GM19455 (cell line): ENCODE data around the gene RAB11FIP3.

ENCODE experiments used
- ATAC-seq: cut with Tn5 transposase; IDR thresholded peaks from one replicate; pipeline ENCODE4 v1.9.1; 2021; ENCODE audit not compliant: unreplicated experiment

The RAB11FIP3 gene

DNA sequence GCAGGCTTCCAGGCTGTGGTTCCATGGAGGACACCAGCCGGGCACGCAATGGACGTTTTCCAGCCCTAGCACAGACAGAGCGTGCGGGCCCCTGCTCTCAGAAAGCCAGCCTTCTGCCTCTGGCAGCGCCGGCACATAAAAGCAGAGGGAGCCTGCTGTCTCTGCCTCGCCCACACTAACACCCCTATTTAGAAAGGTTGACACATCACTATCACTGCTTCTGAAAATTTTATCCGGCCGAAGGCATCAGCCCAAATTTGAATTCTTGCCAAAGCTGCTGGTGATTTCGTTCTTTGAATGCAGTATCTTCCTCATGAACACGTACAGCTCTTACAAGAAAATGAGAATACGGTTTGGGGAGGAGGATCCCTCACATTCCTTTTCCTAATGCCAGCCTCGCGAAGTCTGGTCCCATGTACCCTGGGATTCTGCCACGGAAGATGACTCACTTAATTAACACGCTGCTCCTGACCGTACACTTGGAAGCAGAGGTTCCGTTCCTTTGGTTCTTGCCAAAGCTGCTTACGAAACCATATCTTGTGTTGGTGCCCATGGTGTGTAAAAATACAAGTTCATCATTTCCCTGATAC, 1.3 kb upstream of the RAB11FIP3 start:
- no peak for ATAC-seq

DNA sequence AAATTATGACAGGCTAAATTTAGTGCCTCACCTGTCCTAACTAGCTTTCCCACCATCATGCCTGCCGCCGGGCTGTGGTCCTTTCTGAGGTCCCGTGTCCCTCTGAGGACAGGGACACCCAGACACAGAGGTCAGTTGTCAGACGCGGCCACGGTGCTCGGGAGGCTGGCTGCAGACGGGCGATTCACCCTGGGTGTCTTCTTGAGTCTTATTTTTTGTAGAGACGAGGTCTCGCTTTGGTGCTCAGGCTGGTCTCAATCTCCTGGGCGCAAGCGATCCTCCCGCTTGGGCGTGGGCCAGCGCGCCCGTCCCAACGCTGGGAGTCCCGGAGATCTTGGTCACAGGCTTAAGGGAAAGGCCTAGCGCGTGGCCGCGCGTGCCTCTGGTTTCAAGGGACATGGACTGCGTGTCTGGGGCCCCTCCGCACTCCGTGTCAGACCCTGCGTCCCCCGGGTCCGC, 797 bp upstream of the RAB11FIP3 start:
- ATAC-seq: no peak

DNA sequence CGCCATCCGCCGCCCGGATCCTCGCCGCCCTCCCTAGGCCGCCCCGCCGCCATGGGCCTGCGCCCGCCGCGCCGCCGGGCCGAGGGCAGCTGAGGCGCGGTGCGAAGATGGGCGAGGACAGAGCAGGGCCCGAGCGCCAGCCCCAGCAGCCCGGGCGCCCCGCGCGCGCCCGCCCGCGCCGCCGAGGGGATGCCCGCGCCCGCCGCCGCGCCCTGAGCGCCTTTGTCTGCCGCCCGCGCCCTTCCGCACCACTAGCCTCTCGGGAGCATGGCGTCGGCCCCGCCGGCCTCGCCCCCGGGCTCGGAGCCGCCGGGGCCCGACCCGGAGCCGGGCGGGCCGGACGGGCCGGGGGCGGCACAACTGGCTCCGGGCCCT, 278 bp downstream of the RAB11FIP3 start:
- peak; percentile 32 for ATAC-seq

DNA sequence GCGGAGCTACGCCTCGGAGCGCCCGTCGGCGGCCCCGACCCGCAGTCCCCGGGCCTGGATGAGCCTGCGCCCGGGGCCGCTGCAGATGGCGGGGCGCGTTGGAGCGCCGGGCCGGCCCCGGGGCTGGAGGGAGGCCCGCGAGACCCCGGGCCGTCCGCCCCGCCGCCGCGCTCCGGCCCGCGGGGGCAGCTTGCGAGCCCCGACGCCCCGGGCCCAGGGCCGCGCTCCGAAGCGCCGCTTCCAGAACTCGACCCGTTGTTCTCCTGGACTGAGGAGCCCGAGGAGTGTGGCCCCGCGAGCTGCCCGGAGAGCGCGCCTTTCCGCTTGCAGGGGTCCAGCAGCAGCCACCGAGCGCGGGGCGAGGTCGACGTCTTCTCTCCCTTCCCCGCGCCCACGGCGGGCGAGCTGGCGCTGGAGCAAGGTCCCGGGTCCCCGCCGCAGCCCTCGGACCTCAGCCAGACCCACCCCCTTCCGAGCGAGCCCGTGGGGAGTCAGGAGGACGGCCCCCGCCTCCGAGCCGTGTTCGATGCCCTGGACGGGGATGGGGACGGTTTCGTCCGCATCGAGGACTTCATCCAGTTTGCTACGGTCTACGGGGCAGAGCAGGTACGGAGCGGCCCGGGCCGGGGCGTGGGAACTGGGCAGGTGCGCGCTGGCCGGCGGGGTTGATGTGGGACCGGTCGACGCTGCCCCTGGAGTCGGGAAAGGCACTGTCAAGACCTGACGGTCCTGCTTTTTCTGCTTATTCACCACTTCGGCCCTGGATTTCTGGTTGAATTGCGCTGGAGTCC, 861 bp downstream of the RAB11FIP3 start:
- ATAC-seq: peak; percentile 17

DNA sequence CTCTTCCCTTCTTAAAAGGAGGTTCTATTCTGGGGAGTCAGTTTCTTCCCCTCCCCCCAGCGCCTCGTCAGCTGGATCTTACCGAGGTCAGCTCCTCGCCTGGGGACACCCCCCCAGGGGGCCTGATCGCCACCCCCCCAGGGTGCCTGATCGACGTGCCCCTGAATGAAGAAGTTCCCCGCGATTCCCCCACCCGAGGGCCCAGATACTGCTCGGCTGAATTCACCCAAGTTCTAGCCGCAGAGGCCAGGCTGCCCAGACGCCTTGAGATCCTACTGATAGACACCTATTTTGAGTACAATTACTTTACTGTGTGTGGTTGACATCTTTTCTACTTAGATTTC, 1.4 kb downstream of the RAB11FIP3 start:
- no peak for ATAC-seq

DNA sequence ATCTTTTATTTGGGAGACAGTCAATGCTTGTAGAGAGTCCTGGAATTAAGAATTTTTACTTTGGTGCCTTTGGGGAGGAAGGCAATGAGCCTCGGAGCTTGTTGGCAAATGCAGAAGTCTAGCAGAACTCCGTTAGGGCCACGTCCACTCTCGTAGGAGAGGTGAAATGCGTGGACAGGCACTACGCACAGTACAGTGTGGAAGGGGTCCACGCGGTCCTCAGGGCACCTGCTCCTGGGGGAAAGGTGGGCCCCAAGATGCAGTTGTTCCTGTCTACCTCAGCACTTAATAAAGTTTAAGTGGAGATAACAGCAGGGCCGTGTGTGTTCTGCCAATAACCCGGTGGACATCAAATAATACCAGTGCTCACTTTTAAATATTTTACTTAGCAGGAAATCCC, 1.8 kb downstream of the RAB11FIP3 start:
- ATAC-seq: no peak

DNA sequence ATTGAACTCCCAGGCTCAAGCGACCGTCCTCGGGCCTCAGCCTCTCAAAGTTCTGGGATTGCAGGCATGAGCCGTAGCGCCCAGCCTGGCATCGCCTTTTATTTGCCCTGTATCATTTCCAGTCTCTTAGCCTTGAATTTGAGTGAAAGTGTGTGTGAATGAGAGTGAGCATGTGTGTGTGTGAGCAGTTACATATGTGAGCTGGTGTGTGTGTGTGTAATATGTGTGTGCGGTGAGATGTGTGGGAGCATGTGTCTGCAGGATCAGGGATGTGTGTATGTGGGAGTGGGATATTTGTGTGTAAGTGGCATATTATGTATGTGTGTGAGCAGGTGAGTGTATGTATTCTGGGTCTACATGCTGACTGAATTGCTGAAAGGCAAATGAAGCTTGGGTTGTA, 5.5 kb downstream of the RAB11FIP3 start:
- no peak for ATAC-seq

DNA sequence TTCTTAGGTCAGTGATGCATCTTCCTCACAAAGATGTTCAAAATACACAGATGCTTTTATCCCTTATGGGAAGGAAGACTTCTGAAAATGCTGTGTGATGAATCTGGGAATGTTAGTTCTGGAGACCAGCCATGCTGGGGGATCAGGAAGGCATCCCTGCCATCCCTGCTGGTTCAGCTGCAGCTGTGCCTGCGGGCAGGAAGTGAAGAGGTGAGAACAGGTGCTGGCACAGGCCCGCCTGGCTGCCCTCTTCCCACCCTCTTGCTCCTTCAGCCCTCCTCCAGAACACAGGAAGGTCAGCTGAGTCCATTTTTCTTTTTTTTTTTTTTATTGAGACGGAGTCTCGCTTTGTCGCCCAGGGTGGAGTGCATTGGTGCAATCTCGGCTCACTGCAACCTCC, 15.2 kb downstream of the RAB11FIP3 start:
- ATAC-seq: no peak

DNA sequence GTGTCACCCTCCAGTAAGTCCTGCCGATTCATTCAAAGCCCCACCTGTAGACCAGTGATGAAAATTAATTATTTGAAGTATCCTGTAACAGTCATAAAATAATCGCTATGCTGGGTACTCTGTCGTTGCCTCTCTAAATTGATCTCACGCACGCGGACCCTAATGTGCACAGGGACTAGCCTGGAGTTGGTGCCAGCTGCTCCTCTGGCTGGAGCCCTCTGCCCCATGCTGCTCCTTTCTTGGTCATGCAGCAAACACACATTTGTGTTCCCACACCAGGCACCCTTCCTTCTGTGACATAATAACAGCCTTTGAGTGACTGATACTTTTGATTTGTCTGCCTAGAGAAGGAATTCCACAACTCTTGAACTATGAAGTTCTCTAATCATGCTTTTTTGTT, 16.0 kb downstream of the RAB11FIP3 start:
- ATAC-seq: no peak

DNA sequence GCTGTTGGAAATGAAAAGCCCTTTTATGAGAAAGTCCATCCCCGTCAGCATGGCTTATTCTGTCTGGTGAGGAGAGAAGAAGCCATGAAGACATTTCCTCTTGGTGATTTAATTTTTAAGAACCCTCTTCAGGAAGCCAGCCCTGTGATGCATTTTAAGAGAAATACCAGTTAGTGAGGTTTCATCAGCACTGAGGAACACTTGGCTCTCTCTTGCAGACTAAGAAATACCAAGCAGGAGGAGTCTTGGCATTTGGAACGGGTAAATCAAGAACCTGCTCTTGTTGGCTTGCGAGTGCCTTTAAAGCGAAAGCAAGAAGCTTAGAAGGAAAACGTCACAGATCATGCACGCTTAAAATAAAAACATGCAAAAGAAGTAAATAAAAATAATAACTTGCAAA, 17.5 kb downstream of the RAB11FIP3 start:
- no peak for ATAC-seq

DNA sequence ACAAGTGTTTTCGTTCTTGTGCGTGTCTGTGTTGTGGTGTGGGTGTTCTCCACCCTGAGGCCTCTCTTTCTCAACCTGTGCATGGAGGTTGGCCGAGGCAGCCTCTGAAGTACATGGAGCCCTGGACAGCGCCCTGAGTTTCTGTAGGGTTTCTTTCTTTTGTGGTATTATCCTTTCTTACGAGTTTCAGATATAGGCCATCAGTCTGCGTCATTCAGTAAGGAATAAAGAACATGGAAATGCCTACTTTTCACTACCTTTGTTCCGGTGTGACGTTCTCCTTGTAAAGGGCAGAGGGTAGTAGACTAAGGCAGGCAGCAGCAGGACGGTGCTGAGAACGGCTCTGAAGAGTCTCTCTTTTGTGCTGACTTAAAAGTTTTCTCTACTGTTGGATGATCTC, 18.6 kb downstream of the RAB11FIP3 start:
- no peak for ATAC-seq

DNA sequence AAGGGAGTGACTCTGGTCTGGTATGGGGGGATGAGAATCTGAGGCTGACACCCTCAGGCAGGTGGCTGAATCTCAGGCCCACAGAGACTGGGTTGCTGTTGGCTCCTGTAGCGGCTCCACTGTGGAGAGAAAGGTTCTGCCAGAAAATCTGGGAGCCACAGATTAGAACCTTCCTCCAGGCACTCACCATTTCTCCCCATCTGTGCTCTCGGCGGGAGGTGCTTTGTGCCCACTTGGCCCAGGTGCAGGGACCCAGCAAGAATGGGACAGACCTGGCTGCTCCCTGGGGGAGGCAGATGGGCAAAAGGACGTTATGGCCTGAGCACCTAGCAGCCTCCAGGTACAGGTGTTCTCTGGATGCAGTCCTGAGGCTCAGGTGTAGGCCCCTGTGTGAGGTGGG, 20.1 kb downstream of the RAB11FIP3 start:
- no peak for ATAC-seq

DNA sequence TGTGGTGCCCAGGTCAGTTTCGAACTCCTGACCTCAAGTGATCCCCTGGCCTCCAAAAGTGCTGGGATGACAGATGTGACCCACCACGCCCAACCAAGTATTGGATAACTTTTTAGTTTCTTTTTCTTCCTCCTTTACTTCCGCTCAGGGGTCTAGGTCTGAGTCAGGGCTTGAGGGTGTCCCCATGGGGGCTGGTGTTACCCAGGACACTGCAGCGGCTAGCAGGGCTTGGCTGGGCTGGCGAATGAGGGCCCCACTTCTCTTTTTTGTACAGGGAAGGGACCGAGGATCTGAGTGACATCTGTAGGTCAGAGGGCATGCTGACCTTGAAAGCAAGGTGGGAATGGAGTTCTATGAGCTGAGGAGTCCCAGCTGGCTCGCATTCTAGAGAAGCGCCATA, 24.9 kb downstream of the RAB11FIP3 start:
- ATAC-seq: no peak

DNA sequence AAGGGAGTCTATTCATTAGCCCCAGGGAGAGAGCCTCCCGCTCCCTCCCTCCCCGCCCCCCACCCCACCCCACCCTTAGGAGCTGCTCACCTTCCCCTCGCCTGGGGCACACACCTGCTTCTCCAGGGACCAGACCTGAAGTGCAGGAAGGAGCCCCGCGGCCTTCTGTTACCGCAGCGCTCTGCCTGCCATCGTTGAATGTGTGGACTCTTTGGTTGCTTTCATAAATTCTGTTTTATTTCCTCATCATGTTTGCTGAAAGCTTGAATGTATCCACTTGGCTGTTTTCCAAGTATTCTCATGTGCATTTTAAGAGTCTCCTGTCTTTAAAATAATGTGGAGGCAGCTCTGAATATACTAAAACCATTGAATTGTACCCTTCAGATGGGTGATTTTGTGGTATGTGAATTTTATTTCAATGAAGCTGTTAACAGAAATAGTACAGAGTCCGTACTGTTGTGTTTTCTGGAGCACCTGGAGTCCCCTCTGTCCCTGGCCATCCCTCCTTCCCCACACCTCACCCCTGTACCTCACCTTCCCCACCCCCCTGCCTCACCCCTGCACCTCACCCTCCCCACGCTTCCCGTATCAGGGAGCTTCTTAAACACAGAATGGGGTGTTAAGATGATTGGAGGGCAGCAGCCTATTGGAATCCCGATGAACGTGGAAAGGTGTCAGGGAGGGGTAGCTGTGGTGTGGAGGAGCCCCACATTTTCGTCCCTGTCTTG, 25.5 kb downstream of the RAB11FIP3 start:
- no peak for ATAC-seq

DNA sequence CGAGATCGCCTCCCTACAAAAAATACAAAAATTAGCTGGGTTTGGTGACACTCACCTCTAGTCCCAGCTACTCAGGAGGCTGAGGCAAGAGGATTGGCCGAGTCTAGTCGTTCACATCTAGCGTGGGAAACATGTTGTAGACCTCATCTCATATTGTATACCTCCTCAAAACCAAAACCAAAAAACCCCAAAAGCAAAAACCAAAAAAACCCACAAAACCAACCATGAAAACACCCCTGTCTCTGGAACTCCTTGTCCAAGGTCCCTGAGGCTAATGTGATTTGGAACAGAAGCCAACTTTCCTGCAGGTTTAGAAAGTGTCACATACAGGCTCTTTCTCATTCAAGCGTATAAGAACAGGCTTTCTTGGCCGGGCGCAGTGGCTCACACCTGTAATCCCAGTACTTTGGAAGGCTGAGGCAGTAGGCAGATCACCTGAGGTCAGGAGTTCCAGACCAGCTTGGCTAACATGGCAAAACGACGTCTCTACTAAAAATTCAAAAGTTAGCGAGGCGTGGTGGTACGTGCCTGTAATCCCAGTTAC, 29.0 kb downstream of the RAB11FIP3 start:
- ATAC-seq: no peak

DNA sequence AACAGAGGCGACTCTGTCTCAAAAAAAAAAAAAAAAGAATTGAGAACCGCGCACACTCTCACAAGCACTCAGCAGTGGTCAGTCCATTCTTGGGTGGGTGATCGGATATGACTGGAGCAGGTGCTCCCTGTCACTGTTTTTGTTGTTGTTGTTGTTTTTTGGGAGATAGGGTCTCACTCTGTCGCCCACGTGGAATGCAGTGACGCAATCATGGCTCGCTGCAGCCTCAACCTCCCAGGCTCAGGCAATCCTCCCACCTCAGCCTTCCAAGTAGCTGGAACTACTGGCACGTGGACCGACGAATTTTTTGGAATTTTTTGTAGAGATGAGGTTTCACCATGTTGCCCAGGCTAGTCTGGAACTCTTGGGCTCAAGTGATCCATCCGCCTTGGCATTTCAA, 30.0 kb downstream of the RAB11FIP3 start:
- ATAC-seq: no peak

DNA sequence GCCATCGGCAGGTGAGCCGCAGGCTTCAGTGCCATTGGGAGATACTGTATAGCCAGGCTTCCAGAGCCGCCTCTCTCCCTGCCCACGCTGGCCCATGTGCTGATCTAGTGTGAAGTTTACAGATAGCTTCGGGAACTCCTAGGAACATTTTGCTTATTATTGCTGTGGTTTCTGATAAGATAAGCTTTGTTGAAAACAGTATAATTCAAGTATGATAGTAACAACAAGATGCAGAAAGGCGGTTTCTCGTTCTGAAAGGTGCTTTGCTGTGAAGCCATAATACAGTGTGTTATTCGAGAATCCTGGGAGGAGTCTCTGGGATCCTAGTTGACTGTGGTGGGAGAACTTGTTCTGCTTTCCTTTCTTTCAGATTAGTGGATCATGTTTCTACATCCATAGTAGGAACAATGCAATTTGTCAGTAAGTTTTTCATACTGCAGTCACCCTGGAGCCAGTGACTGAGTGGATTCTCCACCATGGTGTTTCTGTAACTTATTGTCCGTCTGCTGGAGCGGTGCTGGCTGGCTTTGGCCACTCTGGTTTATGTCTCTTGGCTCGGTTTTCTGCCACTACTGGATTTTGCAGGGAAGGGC, 31.5 kb downstream of the RAB11FIP3 start:
- ATAC-seq: no peak

DNA sequence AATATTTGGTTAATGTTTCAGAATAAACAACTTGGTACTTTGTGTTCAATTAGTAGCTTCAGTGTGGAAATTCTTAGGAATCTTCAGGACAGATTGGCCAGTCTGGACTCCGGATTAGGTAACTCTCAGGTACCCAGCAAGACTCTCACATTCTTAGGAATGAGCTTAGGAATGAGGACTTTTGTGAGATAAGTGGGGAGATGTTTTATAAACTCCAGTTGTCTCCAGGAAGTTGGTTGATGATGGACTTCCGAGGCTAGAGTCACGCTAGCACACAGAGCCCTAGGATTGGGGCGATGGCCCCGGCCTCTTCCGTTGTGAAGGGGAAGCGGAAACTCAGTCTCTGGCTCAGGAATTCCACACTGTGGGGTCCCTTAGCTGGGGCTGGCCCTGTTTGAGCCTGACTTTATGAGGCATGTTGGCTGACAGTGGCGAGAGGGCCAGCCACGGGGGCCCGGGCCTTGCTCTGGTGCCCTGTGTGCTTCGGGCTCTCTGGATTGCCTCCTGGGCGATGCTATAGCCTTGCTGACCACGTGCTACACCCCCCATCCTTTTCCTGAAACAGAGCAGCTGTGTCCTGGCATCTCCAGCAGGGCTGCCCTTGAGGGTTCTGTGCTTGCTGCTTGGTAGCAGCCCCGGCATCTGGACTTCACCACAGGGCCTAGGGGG, 32.4 kb downstream of the RAB11FIP3 start:
- no peak for ATAC-seq

DNA sequence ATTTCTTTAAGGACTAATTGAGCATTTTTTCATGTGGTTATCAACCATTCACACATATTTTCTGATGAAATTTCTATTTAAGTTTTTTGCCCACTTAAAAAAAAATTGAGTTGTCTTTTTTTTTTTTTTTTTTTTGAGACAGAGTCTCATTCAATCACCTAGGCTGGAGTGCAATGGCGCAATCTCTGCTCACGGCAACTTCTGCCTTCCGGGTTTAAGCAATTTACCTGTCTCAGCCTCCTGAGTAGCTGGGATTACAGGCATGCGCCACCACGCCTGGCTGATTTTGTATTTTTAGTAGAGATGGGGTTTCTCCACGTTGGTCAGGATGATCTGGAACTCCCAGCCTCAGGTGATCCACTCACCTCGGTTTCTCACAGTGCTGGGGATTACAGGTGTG, 34.3 kb downstream of the RAB11FIP3 start:
- ATAC-seq: no peak

DNA sequence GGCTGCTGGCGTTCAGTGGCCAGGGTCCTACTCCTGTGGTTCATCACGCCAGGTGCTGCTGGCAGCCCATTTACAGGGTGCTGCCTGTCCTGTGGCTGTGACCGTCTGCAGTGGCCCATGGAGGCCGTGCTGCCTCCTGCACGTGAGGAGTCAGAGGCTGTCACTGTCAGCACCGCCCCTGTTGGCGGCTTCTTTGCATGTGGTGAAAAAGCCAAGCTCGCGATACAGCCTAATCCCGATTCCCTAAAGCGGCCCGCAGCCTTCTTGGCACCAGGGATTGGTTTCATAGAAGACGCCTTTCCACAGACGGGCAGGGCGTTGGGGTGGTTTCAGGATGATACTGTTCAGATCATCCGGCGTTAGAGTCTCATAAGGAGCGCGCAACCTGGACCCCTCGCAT, 35.3 kb downstream of the RAB11FIP3 start:
- no peak for ATAC-seq

DNA sequence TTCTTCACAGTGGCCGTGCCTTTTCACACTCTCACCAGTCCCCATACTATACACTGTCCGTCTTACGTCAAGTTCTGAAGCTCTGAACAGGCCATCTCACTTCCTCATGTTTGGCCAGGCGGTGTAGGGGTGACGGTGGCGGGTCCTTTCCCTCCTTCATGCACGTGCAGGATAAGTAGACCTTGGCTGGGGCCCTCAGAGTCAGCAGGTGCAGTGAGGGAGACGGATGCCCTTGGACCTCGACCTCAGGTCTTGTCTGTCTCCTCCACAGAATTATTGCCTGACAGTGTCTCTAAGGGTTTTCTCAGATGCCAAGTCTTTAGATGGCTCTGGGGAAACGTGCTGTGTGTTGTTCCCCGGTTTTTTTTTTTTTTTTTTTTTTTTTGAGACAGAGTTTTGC, 37.6 kb downstream of the RAB11FIP3 start:
- no peak for ATAC-seq
